ENCODE data around the gene RYR3.

Gene RYR3

DNA sequence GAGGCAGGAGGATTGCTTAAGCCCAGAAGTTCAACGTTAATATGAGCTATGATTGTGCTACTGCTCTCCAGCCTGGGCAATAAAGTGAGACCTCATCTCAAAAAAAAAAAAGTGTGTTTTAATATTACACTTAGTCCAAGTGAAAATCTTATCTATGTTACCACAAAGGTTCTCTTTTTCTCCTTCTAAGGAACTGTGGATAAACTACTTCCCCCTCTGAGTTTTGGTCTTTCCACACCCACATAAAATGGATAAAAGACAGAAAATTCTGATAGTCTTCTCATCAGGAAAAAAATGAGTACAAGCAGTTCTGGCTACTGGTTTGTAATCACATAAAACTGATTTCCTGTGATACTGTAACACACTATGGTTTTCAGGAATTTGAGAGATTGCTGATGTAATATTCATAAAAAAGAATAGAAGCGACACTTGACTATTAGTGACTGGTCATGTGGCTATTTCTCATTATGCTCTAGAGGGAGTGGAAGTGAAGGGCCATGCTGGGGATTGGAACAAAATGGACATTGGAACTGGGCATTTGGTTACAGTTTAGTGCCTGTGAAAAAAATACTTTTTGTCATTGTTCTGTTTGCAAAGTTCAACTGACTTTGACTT is 68.2 kb downstream of the RYR3 start:
- in situ Hi-C loops (cut with MboI; ENCODE audit: low sequenced_read_pairs): no loop called here

DNA sequence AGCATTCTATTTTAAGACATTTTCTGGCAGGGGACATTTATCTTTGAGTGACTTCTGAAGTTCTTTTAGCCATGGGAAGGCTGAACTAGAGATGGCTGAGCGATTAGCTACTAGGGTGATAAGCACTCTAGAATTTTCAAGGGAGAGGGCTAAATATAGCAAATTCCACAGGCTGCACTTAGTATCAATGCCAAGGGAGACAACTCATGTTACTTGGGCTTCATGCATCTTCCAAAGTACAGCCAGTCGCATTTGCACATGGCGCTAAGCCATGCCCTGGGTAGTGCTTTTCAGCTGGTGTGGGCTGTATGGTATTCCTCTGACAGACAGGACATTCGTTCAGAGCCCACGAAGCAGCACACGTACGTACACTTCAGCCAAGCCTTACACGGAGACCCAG is 69.6 kb downstream of the RYR3 start:
- in situ Hi-C loops (cut with MboI; ENCODE audit: low sequenced_read_pairs): no loop called here

DNA sequence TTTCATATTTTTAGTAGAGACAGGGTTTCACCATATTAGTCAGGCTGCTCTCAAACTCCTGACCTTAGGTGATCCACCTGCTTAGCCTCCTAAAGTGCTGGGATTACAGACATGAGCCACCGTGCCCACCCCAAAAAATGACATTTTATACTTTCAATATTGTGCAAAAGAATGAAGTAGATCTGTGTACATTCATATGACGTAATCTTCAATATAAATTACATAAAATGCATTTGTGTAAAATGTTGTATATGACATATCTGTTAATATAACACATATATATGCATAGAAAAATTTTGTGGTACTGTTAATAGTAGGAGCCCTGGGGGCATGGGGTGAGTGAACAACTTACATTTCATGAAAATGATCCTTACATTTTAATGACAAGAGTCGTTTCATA is 71.7 kb downstream of the RYR3 start:
- in situ Hi-C loops (cut with MboI; ENCODE audit: low sequenced_read_pairs): no loop called here

DNA sequence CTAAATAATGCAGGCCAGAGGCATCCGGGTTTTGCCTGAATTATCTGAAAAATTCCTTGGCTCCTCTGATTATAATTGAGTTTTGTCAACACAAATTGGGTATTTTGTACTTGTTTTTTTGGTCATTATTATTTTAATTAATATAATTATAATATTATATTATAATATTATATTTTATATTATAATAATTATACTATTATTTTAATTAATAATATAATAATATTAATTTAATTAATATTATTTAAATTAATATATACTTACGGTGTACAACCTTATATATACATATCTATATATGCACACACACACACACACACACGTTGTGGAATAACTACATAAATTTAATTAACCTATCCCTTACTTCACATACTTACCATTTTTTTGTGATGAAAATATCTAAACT is 73.5 kb downstream of the RYR3 start:
- in situ Hi-C loops (cut with MboI; ENCODE audit: low sequenced_read_pairs): no loop called here

DNA sequence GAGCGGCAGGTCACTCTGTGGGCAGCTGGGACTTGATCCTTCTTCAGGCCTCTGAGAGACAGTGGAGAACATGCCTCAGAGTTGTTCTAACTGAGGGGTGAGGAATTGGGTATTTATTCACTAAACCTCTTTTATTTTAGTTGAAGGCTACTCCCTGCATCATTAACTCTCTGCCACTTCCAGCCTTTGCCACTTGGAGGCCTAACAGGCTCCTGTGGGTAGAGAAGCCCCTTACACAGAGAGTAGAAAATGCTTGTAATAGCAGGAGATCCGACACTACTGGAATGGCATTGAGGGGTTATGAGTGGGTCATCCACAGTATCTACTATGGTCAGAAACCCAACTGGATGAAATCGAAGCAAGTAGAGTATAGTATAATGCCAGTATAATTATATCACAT is 81.7 kb downstream of the RYR3 start:
- in situ Hi-C loops (cut with MboI; ENCODE audit: low sequenced_read_pairs): no loop called here

DNA sequence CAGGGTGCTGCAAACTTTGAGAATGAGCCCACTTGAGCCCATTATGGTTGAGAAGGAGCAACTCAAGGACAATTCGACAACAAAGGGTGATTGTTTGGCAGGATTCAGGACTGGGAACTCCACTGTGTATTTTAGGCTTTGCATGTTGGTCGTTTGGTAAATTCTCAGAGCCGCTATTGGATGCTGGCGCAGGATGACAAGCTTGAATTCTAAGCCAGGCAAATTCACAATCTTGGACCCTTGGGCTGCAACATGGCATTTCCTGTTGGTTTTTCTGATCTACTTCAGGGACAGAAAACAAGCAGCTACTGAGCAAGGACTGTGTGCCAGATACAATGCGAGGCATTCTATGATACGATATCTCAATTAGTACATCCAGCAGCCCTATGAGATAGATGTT is 82.8 kb downstream of the RYR3 start:
- in situ Hi-C loops (cut with MboI; ENCODE audit: low sequenced_read_pairs): no loop called here

DNA sequence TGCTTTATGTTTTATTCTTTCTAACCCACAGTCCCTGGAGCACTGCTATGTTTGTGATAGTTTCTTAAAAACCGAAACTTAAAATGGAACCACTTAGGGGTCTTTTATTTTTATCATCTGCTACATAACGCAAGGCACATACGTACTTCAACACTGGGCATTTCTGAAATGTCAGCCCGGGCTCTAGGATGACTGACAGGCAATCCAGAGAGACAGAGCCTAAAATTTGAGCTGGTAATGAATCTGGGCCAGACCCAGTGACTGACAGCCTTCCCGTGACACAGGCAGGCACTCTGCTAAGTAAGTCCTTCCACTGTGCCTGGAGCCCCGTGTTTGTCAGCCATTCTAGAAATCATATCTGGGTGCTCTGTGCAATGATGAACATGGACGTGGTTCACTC is 84.6 kb downstream of the RYR3 start:
- in situ Hi-C loops (cut with MboI; ENCODE audit: low sequenced_read_pairs): no loop called here

DNA sequence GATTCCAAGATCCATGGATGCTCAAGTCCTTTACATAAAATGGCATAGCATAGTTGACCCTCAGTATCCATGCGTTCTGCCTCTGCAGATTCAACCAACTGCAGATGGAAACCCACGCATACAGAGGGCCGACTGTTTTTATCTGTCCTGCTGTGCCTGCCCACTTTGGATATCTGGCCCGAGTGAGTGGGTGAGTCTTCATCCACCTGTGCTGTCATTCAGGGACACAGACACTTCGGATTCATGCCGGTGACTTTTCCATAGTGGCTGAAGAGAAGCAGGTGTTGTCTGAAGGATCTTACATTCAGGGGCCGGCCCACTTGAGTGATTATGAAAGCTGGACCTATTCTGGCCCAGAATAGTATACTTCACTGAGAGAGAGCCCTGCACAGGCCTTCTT is 85.1 kb downstream of the RYR3 start:
- in situ Hi-C loops (cut with MboI; ENCODE audit: low sequenced_read_pairs): no loop called here

DNA sequence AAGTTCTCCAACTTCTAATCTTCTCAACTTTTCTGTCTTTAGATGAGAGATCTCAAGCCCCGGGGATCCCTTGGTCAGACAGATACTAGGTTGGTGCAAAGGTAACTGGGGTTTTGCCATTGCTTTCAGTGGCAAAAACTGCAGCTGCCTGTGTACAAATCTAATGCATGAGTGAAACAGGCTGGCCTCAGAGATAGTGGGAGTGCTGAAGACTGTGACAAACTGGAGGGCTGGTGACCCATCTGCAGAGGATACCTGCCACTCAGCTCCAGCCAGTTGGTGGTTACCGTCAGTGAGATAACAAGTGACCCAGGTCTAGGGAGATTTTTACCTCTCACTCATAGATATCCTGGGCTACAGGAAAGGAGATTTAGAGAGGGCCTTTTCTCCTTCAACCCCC is 85.7 kb downstream of the RYR3 start:
- in situ Hi-C loops (cut with MboI; ENCODE audit: low sequenced_read_pairs): no loop called here

DNA sequence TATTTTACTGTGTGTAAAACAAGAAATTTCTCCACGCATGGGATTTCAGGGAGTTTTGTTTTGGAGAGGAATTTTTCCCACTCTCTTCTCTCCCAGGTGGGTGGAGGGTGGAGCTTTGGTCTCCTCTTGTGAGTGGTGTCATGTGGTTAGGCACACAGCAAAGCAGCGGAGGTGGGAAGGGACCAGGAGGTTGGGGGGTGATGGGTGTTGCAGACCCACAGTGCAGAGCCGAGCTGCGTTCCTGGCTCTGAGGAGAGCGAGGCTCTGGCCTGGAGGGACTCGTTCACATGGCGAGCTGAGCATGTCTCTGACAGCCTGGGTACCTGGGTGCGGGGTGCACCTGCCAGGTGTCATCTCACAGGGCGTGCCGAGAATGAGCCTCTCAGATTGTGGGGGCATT is 87.8 kb downstream of the RYR3 start:
- in situ Hi-C loops (cut with MboI; ENCODE audit: low sequenced_read_pairs): no loop called here

DNA sequence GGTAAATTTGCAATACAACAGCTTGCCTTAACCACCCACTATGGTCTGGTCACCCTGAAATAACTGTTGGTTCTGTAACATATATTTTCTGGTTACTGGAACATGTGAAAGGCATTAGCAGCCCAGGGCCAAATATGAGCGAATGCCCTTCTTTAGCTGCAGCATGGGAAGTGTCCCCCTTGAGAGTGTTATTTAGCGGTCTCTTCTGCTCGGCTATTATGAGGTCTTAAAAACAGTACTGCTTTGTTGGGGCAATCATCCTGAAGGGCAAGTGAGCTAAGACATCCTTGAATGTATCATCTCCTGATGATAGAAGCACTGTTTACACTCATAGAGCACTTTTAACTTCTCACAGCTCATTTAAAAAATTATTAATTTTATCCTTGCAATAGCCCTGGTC is 90.2 kb downstream of the RYR3 start:
- in situ Hi-C loops (cut with MboI; ENCODE audit: low sequenced_read_pairs): no loop called here

DNA sequence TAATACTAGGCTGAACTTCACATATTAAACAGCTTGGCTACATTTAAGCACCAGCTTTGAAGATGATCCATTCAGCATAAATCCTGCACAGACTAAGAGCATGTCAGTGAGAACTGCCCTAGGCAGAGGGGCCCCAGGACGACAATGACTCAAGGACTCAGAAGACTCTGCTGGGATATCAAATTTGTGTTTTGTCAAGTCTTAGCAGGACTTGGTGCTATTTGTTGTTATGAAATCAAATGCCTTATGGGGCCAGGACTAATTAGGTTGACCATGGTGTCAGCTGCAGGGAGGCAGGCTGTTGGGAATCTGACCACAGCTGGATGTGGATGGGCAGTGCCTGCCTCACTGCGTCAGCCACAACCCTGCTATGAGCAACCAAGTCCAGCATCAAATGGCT is 91.8 kb downstream of the RYR3 start:
- in situ Hi-C loops (cut with MboI; ENCODE audit: low sequenced_read_pairs): no loop called here

DNA sequence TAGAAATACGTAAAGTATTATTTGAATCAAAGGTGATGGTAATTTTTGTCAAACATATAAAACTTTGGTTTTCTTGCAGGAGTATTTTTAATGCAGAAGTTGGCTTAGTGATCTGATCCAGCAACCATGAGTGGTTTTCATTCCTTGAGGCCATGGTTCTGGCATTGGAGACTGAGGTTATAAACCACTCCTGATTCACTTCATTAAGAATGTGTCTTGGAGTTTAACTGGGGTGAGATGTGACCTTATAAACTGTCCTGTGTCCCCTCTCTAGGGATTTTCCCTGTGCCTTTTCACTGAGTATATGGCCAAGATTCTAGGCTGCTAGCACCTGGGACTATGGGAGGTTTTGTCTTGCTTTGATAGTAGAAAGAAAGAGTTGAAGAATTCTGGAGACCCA is 94.3 kb downstream of the RYR3 start:
- in situ Hi-C loops (cut with MboI; ENCODE audit: low sequenced_read_pairs): no loop called here

DNA sequence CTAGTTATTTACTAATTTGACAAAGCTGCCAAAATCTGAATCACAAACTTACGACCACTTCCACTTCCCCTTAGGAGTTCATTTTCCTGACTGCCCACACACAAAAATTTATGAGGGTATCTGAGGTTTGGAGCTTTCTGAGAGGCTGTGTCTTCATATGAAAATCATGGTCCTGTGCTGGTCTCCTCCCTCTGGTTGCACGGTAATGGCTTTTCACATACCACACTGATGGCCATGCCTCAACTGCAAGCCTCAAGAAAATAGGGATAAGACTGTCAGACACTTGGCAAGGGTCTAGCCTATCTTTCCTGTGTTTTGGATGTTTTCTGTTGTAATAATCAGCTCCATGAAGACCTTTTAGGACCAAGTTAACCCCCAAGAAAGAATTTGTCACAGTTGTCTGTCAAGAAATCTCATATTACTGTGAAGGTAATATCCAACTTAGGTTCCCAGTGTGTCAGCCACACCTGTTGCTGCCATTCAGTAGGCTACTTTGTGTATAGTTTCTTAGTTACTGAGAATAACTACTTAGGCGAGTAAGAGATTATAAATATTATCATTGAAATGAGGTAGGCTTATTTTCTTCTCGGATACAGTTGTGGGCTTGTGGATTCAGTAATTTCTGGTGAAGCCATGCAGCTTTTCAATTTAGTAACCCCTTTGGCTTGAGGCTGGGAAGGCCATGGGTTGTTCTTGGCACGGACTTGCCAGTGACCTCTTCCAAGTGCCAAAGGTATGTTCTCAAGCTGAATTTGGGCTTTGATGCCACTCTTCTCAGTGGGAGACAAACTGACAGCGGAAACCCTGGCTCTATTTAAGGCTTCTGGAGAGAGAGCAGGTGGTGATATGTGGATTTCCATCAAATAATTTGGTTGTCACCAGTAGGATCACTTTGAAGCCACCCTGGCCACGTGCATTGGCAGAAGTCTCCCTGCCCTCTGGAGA is 101.1 kb downstream of the RYR3 start:
- in situ Hi-C loops (cut with MboI; ENCODE audit: low sequenced_read_pairs): no loop called here

DNA sequence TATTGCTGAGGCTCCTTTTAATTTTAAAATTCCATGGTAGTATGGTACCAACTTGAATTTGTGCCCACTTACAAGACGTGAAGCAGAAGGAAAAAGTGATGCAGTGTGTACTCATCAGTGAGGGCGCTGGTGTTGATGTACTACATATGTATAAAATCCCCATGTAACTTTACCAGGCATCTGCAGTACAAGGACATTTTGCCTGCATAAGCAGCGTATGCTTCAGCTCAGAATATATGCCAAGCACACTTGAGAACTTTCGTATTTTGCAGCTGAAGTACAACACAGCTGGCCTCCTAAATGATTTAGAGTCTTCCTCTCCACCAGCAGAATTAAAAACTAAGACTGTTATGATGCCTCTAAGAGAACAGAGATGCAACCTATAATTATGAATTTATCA is 108.9 kb downstream of the RYR3 start:
- in situ Hi-C loops (cut with MboI; ENCODE audit: low sequenced_read_pairs): no loop called here

DNA sequence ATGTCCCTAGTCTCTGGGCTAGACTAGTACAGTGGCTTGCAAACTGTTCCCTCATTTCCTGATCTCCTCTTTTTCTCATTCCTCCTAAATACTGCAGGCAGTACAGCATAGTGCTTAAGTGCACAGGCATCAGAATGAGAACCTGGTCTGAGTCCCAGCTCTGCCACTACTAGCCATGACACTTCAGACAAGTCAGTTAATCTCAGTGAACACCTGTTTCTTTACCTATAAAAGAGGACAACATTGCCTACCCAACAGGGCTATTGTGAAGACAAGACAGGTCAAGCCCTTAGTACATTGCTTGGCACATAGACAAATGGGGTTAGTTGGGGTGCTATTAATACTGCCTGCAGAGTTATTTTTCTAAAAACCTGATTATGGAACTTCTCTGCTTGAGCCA is 113.3 kb downstream of the RYR3 start:
- in situ Hi-C loops (cut with MboI; ENCODE audit: low sequenced_read_pairs): no loop called here

DNA sequence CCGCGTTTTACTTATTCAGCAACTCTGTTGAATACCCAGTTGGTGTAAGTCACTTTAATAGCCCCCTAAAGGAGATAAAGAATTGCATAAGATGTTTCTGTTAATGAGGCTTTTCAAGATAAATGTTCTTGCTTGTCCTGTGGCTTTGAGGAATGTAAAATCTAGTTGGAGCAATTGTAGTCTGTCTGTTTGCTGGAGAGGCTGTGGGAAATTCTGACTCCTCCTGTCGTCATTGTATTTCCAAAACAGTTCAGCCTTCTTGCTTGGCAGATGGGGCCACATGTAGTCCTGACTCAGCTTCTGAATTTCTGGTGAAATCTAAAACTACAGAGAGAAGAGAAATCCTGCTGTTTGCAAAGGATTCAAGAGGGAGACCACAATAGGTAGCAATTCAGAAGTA is 114.4 kb downstream of the RYR3 start:
- in situ Hi-C loops (cut with MboI; ENCODE audit: low sequenced_read_pairs): no loop called here

DNA sequence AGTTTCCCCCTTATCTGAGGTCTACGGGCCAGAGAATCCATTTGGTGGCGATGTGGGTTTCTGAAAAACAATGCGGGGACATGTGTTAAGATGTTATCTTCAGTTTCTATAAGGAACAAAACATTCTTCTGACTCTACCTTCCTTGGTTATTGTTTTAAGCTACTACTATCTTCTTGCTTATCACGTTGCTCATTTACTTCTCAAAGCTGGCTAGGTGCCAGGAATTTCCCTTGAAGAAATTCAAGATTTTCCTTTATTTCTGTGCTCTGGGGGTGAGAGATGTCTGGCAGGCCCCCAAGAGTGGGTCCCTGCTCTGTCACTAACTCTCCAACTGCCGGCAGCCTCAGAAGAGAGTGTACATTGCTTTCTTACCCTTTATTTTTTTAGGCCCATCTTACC is 119.8 kb downstream of the RYR3 start:
- in situ Hi-C loops (cut with MboI; ENCODE audit: low sequenced_read_pairs): no loop called here

DNA sequence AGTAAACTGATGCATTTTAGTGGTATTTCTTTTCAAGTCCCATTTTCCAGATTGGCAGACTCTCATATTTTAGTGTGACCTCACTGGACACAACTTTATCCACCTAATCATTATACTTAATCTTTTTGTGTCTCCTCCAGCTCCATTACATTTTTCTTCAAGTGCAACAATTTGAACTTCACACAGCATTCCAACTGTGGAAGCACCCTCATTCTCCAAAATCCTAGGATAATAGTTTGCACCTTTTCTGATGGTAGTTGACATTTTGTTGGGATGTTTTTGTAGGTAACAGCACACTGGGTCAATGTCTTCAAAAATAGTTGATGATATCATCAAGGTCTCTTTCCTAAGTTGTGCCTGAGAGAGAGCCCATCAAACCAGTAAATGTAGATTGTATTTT is 123.1 kb downstream of the RYR3 start:
- in situ Hi-C loops (cut with MboI; ENCODE audit: low sequenced_read_pairs): no loop called here

DNA sequence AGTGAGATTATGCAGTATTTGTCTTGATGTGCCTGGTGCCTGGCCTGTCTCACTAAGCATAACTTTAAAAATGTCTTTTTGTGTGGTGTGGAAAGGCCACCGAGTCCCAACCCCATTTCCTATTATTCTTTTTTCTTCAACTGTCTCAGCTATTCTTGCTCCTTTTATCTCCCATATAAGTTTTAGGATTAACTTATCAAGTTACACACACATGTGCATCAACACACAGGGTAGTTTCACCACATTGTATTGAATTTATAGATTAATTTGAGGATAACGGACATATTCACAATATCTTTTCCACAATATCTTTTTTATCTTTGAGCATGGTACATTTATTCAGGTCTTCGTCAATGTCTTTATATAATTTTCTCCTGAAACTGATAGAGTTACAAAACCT is 127.6 kb downstream of the RYR3 start:
- in situ Hi-C loops (cut with MboI; ENCODE audit: low sequenced_read_pairs): no loop called here

DNA sequence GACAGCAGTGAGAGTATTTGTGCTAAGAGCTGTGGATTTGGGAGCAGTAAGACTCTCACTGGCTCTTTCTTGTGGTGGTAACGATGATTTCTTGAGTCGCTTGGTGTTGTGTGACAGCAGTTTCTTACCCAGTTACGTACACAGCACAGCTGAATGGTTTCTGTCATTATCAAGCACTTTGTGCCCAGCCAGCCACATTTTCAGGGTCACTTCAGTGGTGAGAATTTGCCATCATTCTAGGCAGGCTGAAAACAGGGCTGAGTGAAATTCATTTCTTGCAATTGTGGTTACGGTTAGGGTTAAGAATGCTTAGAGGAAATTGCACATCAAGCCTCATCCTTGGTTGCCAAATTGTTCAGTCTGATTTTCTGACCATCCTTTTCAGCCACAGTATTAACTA is 130.1 kb downstream of the RYR3 start:
- in situ Hi-C loops (cut with MboI; ENCODE audit: low sequenced_read_pairs): no loop called here

DNA sequence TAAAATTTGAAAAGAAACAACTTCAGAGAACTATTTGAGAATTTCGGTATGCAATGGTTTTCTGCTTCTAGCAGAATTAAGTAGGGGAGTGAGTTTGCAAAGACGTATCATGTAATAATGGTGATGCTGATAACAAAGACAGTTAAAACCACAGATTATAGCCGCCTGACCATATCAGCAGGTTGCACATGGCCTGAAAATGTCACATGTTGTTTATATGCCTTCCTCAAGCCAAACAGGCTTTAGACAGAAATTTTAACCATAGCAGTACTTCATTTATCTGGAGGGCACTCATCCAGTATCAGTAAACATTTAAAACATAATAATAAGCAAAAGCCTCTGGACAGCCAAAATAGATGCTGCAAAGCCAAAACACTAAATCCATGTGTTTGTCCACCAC is 131.7 kb downstream of the RYR3 start:
- in situ Hi-C loops (cut with MboI; ENCODE audit: low sequenced_read_pairs): no loop called here

DNA sequence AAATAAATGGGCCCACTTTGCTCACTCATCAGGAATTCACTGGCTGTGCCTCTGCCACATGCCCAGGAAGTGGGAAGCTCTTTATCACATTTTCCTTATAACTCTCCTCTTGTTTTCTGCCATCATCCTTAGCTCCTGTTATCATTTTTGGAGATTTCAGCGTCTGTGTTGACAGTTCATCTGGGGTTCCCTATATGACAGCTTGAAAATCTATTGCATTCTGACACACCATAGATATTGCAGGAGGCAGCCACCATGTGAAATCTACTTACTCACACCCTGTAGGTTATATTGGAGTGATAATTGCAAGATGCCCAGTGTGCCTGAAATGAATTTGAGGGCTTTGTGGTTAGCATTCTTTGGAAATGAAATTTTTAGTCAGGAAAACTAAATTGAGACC is 132.9 kb downstream of the RYR3 start:
- in situ Hi-C loops (cut with MboI; ENCODE audit: low sequenced_read_pairs): no loop called here

Measured in HL-60/S4 (cell line).